HG03457 (cell line): Measurements from ENCODE around the gene CTTN.

Experiments used
- ATAC-seq: cut with Tn5 transposase; IDR thresholded peaks from one replicate; pipeline ENCODE4 v1.9.1; 2021; ENCODE audit warnings: moderate number of reproducible peaks; ENCODE audit not compliant: unreplicated experiment

Gene CTTN

GRCh38 chr11:70424765-70425344 is 26.5 kb downstream of the CTTN start:
- peak; percentile 7 for ATAC-seq

GRCh38 chr11:70427436-70427835 is 29.1 kb downstream of the CTTN start:
- no peak for ATAC-seq

DNA sequence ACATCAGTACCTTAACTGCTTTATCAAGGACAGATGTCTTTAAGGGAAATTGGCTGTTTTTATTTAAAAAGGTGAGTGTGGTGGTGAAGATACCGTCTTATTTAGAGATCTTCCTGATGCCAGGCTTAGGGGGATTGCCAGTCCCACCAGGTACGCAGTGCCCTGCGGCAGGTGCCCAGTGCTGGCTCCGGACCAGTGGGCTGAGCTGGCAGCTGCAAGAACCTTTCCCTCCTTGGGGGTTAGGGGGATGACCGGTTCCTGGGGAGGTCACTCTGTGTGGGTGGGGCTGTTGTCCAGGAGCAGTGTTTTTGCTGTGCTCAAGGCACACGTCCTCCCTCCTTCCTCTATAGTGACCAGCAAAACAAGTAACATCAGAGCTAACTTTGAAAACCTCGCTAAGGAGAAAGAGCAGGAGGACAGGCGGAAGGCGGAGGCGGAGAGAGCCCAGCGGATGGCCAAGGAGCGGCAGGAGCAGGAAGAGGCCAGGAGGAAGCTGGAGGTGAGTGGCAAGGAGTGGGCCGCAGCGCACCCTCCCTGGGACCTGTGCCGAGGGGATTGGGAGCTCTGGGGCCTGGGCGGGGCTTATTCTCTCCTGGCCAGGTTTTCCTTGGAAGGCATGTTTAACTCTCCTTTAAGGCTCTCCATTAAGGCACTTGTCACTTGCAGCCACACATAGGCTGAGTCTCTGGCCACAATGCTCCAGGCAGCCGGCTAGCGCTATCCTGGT is 30.5 kb downstream of the CTTN start:
- no peak for ATAC-seq

- ATAC-seq = no peak
These were observed 31.0 kb downstream of the CTTN start for GRCh38 chr11:70429428-70429705.

DNA sequence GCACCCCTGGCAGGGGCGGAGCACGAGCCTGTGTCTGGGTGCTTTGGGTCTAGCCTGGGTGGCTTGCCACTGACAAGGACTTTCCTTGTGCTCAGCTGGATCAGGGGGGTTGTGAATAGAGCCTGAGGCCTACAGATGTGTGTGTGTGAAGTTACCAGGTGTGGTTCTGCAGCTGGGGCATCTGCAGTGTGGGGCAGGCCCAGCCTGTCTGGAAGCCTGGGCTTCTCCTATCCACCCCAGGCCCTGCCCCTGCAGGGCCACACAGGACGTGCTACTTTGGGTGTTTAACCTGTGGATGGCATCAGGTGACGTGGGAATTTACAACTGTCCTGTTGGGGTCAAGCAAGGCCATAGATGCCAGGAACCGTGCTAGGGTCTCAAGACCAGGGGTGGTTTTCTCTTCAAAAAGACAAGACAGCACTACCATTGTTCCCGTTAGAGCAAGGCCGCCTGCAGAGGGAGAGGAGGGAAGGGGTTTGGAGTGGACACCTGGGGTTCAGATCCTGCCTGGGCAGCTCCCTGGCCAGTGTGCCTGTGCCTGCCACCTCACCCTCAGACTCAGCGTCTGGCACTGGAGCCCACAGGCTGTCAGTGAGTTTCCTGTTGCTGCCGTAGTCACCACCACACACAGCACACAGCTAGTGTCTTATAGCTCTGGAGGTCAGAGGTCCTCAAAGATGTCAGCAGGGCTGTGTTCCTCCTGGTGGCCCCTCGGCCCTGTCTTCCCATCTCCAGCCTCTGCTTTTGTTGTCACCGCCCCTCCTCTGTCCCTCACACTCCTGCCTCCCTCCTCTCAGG is 31.6 kb downstream of the CTTN start:
- ATAC-seq = no peak

DNA sequence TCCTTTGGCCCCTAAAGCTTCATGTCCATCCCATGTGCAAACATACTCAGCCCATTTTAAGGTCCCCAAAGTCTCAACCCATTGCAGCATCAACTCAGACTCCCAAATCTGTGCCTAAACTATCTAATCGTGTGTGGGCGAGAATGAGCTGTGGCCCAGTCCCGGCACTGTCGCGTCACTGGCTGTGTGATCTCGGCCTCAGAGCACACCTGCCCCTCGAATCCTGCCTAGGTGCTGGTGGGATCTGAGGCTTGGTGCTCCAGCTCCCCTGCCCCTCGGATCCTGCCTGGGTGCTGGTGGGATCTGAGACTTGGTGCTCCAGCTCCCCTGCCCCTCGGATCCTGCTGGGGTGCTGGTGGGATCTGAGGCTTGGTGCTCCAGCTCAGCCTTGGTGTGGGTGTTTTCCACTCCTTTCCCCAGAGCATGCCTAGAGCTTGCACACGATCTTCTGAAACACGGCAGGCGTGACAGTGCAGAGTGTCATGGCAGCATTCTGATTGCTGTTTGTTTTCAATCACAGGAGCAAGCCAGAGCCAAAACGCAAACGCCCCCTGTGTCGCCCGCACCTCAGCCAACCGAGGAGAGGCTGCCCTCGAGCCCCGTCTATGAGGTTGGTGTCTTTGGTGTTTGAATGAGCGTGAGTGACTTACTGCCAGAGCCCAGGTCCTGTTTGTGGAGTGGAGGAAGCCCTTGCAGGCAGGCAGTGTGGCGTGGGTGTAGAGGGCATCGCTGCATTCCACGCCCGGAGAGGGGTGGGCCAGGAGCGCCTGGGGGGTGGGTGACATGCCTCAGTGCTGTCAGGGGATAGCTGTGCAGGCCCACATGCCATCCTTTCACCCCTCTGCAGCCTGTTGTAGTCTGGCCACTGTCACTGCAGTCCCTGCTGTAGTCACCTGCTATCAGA is 32.6 kb downstream of the CTTN start:
- no peak for ATAC-seq

DNA sequence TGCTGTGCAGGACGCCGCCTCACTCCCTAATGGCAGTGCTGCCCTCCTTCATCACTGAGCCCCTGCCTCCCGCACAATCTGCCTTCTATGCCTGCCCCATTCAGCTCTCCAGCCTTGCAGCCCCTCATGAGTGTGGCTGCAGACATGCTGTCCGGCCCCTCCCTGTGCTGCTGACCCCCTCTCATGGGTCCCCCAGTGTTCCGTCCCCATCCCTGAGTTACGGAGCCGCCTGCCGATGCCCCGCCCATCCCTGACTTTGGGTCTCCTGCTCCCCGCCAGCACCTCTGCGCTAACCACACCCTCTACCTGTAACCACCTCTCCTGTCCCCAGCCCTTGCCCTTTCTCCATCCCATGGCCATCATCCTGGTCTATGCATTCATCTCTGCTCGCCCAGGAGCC is 33.3 kb downstream of the CTTN start:
- no peak for ATAC-seq

GRCh38 chr11:70432065-70432464 is 33.7 kb downstream of the CTTN start:
- ATAC-seq = no peak

DNA sequence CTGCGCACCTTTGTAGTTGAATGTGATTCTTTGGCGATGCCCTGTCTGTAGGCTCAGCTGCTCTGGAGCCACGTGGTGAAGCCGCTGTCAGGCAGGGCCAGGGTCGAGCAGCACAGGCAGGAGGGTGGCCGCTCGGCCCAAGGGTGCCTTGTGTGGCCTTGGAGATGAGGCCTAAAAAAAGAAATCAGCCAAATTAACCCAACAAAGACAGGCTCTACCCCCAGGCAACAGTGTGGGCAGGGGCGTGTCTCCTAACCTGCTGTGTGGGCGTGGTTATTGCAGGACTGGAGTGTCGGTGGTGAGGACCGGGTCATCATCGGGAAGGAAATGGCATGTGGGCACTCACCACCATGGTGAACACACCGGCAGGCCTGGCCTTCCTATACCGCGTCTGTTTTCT is 34.3 kb downstream of the CTTN start:
- no peak for ATAC-seq

GRCh38 chr11:70433038-70433437 is 34.7 kb downstream of the CTTN start:
- no peak for ATAC-seq

- no peak for ATAC-seq
These were observed 35.2 kb downstream of the CTTN start for GRCh38 chr11:70433526-70433925.

- no peak for ATAC-seq
These were observed 35.9 kb downstream of the CTTN start for GRCh38 chr11:70433966-70434812.

- ATAC-seq = no peak
These were observed 36.5 kb downstream of the CTTN start for GRCh38 chr11:70434813-70435278.

GRCh38 chr11:70435361-70435760 is 37.0 kb downstream of the CTTN start:
- ATAC-seq = no peak

DNA sequence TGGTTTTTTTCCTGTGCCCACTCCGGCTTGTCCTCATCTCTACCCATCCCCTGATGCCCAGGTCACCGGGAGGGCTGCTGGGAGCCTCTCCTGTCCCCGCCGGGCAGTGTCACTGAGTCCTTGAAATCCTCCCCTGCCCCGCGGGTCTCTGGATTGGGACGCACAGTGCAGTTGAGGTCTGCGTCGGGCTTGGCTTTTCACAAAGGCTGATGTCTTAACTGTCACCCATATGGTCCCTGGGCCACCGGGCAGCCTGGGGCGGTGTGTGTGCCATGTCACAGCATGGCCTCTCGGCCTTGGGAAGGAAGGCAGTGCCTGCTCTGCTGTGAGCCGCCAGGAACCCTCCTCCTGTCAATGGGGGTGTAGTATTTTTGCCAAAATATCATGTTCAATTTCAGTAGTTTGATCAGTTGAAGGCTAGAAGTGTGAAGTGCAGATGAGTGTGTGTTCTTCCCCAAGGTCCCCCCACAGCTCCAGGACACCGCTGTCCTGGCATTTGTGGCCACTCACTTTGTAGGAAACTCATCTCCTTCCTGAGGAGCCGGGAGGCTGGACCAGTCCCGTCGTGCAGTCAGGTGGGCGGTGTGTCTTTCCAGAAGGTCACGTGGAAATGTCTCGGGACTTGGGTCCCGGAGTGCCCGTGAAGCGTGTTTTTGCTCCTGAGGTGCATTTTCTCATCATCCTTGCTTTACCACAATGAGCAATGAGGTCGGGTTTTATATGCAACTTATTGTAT is 37.6 kb downstream of the CTTN start:
- no peak for ATAC-seq

- no peak for ATAC-seq
These were observed 38.2 kb downstream of the CTTN start for GRCh38 chr11:70436501-70436860.

DNA sequence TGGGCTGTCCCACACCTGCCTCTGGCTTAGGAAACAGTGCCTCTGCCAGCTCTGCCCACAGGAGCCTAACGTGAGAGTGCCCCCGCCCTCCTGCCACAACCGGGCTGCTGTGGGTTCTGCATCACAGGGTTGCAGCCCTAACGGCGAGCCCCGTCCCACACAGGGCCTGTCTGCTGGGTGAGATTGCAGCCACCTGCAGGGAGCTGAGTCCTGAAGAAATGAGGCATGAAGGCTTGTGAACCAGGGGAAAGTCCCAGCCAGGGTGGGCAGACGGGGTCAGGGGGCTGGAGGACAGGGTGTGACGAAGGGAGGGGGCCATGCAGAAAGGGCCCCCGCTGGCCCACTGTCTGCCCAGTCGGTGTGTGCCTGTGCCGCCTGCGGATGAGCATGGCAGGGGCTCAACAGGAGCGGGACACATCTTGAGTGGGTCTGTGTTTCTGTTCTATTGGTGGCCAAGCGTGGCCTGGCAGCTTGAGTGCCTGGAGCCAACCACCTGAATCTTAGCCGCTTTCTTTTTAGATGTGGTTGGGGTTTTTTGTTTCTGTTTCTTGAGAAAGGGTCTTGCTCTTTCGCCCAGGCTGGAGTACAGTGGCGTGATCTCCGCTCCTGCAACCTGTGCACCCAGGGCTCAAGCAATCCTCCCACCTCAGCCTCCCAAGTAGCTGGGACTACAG is 38.9 kb downstream of the CTTN start:
- ATAC-seq = no peak

DNA sequence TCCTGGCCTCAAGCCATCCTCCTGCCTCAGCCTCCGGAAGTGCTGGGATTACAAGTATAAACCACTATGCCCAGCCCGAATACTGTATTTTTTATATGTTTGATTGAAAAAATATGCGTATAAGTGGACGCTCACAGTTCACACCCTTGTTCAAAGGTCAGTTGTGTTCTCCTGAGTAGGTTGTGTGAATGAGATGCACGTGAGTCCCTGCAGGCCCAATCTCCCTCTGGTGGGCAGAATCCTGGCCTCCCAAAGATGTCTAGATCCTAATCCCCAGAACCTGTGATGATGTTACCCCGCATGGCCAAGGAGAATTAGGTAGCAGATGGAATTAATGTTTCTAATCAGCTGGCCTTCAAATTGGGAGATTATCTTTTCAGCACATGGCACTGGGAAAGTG is 41.9 kb downstream of the CTTN start:
- no peak for ATAC-seq

- no peak for ATAC-seq
These were observed 45.4 kb downstream of the CTTN start for GRCh38 chr11:70443773-70444030.
